ENCODE measurements around the gene SLC39A11.
"Not testable (repeated sequence)": the region's sequence is repeated elsewhere in the genome, so short reads cannot be mapped to it uniquely, and the experiment has no call there.

The SLC39A11 gene

GRCh38 chr17:72943826-72944689 lies 148.4 kb downstream of the SLC39A11 start:
- DNase-seq = no peak

GRCh38 chr17:72942579-72942978 lies 149.9 kb downstream of the SLC39A11 start:
- DNase-seq = no peak

GRCh38 chr17:72940496-72940895 lies 152.0 kb downstream of the SLC39A11 start:
- no peak for DNase-seq

GRCh38 chr17:72938482-72938881 lies 154.0 kb downstream of the SLC39A11 start:
- DNase-seq = no peak

- no peak for DNase-seq
Observed at GRCh38 chr17:72937707-72938106, 154.8 kb downstream of the SLC39A11 start.

GRCh38 chr17:72937254-72937653 lies 155.2 kb downstream of the SLC39A11 start:
- DNase-seq = not testable (repeated sequence)

- DNase-seq = no peak
Observed at GRCh38 chr17:72935984-72936383, 156.5 kb downstream of the SLC39A11 start.

- DNase-seq = no peak
Observed at GRCh38 chr17:72934927-72935326, 157.6 kb downstream of the SLC39A11 start.

GRCh38 chr17:72931635-72932034 lies 160.9 kb downstream of the SLC39A11 start:
- no peak for DNase-seq

- DNase-seq = no peak
Observed at GRCh38 chr17:72931163-72931562, 161.3 kb downstream of the SLC39A11 start.

GRCh38 chr17:72930031-72930430 lies 162.5 kb downstream of the SLC39A11 start:
- no peak for DNase-seq

GRCh38 chr17:72928454-72929136 lies 163.9 kb downstream of the SLC39A11 start:
- no peak for DNase-seq

GRCh38 chr17:72927760-72928159 lies 164.7 kb downstream of the SLC39A11 start:
- DNase-seq = no peak

- no peak for DNase-seq
Observed at GRCh38 chr17:72927146-72927545, 165.3 kb downstream of the SLC39A11 start.

- no peak for DNase-seq
Observed at GRCh38 chr17:72926171-72926570, 166.3 kb downstream of the SLC39A11 start.

GRCh38 chr17:72924196-72924595 lies 168.3 kb downstream of the SLC39A11 start:
- DNase-seq = no peak

- DNase-seq = no peak
Observed at GRCh38 chr17:72922219-72922618, 170.3 kb downstream of the SLC39A11 start.

- no peak for DNase-seq
Observed at GRCh38 chr17:72921347-72922054, 171.0 kb downstream of the SLC39A11 start.

- DNase-seq = no peak
Observed at GRCh38 chr17:72920513-72920912, 172.0 kb downstream of the SLC39A11 start.

GRCh38 chr17:72916991-72917390 lies 175.5 kb downstream of the SLC39A11 start:
- no peak for DNase-seq

GRCh38 chr17:72915625-72916081 lies 176.8 kb downstream of the SLC39A11 start:
- DNase-seq = no peak

GRCh38 chr17:72913142-72913682 lies 179.3 kb downstream of the SLC39A11 start:
- no peak for DNase-seq

- no peak for DNase-seq
Observed at GRCh38 chr17:72906306-72906705, 186.2 kb downstream of the SLC39A11 start.
